ENCODE measurements around the gene SYT1.
"Not testable (repeated sequence)": the region's sequence is repeated elsewhere in the genome, so short reads cannot be mapped to it uniquely, and the experiment has no call there.

Gene SYT1

DNA sequence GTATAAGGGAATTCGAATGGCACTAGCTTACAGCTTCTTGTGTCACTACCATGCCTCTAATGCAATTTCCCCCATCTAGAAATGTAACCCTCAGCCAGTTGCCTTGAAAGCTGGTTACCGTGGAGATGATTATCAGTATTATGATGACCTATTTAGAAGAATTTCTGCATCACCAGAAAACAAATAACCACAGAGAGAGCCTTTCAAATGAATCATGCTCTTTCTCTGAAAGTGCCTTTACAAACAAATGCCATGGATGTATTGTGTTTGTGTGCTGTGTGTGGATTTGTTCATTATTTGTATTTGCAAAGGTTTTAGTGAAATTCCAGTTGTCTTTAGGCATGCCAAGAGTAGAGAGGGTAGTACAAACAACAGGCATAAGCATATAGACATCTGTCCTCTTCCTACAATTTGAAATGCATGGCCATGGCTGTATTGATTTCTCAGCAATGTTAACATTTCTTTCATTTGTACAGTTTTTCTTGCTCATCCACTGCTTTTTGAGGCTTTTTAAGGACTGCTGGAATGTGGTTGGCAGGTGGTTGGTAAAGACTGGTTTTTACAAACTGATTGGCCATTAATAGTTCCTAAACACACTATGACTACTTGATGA is 559.6 kb downstream of the SYT1 start:
- DNase-seq (ENCODE audit: low read depth in 1 of 2, low spot score in 1 of 2) = no peak

DNA sequence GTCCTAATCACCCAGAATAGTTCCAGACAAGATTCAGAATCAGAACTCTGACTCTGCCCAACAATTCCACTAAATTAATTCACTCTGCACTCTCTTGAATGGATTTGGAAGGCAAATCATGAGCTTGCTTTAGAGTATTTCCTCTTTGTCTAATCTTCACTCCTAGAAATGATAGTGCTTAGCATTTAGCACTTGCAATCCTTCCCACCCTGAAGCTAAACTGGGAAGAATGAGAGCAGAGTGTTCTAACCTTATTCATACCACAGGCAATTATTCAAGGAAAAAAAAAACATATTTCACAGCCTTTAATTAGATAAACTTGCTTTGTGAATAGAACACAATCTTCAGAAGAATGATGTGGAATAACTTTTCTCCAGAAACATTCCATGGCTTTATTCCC is 561.5 kb downstream of the SYT1 start:
- no peak for DNase-seq (ENCODE audit: low read depth in 1 of 2, low spot score in 1 of 2)

DNA sequence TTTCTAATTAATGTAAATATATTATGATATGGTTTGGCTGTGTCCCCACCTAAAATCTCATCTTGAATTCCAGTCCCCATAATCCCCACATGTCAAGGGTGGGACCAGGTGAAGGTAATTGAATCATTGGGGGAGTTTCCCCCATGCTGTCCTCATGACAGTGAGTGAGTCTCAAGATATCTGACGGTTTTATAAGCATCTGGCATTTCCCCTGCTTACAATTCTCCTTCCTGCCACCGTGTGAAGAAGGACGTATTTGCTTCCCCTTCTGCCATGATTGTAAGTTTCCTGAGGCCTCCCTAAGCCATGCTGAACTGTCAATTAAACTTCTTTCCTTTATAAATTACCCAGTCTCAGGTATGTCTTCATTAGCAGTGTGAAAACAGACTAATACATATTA is 562.2 kb downstream of the SYT1 start:
- not testable (repeated sequence) for DNase-seq (ENCODE audit: low read depth in 1 of 2, low spot score in 1 of 2)

DNA sequence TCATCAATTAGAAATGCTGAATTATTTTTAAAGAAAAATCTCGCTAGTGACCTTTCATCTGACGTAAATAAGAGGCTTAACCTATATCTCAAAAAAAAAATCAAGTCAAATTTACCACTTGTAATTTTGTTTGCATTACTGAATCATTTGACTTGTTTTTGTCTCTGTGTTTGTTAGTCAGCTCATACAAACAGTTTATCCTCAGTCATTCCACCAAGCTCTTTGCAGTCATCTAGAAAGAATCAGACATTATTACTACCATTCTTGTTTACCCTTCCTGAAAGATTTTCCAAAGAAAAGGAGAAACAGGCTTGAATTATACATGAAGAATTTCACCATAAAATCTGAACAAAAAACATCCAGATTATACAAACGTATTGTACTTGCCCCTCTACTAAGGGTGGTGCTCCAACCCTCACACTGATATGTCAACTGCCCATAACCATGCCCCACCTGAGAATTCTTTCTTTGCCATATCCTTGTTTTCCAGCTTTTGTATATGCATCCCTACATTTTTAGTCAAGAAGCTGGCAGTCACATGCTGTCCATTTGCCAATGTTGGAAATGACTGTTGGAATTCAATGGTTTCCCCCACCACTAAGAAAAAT is 569.0 kb downstream of the SYT1 start:
- no peak for DNase-seq (ENCODE audit: low read depth in 1 of 2, low spot score in 1 of 2)

DNA sequence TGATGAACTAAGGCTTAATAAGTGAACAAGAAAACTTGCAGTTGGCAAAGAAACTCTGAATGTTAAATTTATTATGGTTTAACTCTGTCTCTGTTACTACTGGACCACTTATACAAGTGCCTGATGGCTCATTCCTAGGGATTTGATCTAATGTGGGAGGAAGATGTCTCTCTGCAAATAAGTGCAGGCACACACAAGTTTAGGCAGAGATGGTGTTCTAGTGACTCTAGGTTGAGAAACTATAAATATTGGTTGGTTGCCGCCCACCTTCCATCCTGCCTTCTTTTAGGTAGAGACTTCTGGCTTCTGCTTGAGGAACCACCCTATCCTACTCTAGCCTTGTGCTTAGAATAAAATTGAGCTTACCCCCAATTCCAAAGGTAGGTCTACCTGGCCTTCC is 570.0 kb downstream of the SYT1 start:
- DNase-seq (ENCODE audit: low read depth in 1 of 2, low spot score in 1 of 2) = no peak

DNA sequence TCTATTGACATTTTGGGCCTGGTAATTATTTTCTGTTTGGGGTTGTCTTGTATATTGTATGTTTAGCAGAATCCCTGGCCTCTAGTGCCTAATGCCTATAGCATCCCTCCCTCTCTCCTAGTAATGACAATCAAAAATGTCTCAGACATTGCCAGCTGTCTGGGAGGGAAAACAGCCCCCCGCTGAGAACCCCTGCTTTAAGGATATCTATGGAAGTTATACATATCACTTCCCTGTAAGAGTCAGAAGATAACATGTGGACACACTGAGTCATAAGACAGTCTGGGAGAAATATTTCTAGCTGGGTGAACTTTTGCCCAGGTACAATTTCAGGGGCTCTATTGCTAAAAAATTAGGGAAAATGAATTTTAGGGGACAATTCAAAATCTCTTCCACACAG is 571.2 kb downstream of the SYT1 start:
- DNase-seq (ENCODE audit: low read depth in 1 of 2, low spot score in 1 of 2) = no peak

DNA sequence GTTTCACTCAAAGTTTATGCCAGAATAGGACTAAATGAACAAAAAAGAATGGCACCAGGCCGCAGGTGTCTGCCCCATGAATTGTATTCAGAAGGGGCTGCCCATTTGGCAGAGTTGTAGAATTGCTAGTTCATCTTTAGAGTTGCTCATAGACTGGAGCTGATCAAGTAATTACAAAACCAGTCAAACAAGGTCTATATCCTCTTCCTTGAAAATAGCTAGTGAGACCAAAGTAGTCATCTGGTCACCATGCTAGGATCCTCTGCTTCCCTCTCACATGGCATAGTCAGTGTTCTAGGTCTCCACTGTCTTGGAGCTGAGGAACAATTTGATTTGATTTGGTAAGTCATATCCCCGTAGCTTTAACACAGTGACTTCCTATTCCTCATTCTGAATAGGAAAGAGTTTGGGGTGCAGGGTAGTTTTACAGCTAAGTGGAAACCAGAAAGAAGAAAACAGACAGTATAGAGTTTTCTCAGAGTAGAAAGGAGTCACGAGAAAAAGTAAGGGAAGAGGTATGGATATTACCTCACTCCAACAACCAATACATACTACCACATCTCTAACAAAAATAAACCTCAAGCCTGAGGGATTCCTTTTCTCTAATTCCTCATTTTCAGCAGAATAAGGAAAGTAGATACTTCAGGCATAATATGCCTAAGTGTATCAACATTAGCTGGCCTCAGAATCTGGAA is 574.1 kb downstream of the SYT1 start:
- DNase-seq (ENCODE audit: low read depth in 1 of 2, low spot score in 1 of 2) = no peak

DNA sequence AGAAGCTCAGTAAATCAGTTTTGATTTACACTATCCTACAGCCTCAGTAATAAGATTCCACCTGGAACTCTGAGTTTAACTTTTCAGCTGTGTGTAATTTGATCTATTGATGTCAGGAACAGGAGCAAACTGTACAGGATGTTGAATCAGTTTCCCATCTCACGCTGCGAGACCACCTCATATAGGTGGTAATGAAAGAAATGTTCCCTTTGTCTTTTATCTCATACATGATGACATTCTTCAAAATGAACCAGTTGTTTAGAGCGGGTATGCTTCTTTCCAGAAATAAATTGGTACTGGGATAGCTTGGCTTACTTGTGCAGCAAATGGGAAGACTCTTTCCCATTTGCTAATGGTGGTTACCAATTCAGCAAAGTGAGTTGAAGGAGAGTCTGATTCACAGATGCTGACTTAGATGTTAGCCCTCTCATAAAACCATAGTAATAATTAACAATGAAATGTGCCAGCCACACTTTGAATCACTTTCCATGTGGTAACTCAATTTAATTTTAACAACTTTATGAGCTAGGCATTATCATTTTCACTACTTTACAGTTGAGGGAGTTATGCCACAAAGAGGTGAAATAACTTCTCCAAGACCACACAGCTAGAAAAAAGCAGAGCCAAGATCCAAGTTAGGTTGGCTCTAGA is 574.7 kb downstream of the SYT1 start:
- DNase-seq (ENCODE audit: low read depth in 1 of 2, low spot score in 1 of 2) = no peak

DNA sequence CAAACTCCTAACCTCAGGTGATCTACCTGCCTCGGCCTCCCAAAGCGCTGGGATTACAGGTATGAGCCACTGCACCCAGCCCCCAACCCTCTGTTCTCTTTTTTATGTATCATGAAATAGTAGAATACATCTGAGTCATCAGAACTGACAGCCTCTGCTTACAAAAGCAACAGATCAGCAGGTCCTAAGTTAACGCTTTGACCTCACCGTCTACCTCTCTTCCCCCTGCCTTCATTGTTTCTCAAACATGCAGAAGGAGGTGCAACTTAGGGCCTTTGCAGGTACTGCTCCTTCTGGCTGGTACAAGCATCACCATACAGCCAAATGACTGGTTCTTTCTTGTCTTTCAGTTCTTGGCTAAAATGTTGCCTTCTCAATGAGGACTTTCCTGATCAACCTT is 577.0 kb downstream of the SYT1 start:
- DNase-seq (ENCODE audit: low read depth in 1 of 2, low spot score in 1 of 2) = no peak

DNA sequence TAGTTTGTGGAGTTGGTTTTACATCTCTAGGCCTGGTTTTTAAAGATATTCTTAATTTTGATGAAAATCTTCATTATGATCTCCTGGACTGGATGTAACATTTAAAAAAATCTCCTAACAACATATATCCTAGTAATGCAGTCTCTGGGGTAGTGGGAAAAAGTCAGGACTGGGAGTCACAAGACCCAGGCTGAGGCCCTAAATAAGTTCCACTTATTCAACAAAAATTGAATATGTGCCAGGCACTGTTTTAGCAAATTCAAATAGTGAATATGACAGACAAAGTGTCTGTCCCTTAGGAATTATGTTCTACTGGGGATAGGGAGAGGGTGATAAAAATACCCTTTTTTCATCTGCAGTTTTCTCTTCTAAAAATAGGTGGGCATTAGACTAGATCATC is 577.8 kb downstream of the SYT1 start:
- DNase-seq (ENCODE audit: low read depth in 1 of 2, low spot score in 1 of 2) = no peak

DNA sequence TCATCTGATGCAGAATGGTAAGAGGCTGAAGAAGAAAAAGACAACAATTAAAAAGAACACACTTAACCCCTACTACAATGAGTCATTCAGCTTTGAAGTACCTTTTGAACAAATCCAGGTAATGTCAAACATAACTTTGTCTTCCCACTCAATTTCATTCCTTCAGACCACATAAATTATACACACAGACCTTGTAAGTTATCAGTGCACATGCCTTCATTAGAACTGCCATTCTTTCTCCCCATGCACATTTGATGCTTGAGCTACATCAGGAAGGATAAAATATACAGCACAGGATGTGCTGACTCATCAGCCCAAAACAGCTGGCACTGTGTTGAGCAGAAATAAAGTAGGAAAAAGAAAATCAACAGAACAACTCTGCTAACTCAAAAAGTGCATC is 579.5 kb downstream of the SYT1 start:
- DNase-seq (ENCODE audit: low read depth in 1 of 2, low spot score in 1 of 2) = no peak

DNA sequence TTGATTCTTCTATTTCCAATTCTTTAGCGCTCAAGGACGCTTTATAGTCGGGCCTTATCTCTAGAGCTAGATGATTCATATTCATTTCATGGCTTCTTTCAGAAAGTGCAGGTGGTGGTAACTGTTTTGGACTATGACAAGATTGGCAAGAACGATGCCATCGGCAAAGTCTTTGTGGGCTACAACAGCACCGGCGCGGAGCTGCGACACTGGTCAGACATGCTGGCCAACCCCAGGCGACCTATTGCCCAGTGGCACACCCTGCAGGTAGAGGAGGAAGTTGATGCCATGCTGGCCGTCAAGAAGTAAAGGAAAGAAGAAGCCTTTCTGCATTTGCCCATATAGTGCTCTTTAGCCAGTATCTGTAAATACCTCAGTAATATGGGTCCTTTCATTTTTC is 584.2 kb downstream of the SYT1 start:
- DNase-seq (ENCODE audit: low read depth in 1 of 2, low spot score in 1 of 2) = no peak

DNA sequence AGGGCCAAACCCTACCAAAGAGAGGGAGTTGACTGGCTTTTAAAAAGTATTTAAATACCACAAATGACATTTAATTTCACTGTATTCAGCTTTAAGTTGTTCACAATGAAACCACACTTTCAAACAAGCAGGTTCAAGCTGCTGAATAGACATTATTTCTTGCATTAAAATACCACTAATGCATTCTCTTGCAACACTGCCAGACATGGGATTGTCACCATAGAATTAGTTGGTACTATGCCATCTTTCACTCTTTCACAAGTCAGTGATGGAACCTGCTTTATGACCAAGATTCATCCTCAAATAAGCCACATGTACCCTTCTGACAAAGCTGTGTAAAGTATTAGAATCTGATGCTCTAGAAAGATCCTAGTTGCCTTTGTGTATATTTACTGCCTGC is 586.8 kb downstream of the SYT1 start:
- no peak for DNase-seq (ENCODE audit: low read depth in 1 of 2, low spot score in 1 of 2)

DNA sequence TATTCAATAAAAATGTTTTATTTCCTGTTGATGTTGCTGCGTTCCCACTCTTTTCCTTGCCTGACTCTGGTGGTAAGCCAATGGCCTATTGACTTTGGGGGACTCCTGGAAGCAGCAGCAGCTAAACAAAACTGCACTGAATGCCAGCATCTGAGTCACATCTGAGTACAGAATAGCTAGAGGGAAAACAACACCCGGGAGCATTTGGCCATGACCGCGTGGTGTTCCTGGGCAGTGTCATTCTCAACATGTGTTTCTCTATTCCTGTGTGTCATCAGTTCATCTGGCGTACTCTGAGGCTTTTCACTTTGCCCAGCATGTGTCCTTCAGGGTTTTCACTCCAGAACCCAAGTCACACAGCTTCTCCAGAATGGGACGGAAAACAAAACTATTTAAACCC is 587.4 kb downstream of the SYT1 start:
- no peak for DNase-seq (ENCODE audit: low read depth in 1 of 2, low spot score in 1 of 2)

DNA sequence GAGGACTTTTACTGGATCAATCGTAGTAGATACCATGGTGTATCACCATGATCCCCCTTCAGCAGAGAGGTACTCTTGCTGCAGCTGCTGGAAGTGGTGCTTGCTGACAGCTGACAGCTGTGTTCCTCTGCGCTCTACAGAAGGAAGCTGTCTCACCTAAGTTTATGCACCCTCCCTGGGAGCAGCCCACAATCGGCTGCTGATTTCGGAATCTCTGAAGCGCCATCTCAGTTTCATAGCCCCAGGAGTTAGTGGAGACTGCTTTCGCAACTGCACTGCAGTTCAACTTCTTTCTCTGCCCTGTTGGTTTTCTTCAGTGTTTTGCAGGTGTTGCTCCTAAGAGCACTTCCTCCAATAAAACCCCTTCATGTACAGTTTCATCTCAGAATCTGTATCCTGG is 588.3 kb downstream of the SYT1 start:
- no peak for DNase-seq (ENCODE audit: low read depth in 1 of 2, low spot score in 1 of 2)

DNA sequence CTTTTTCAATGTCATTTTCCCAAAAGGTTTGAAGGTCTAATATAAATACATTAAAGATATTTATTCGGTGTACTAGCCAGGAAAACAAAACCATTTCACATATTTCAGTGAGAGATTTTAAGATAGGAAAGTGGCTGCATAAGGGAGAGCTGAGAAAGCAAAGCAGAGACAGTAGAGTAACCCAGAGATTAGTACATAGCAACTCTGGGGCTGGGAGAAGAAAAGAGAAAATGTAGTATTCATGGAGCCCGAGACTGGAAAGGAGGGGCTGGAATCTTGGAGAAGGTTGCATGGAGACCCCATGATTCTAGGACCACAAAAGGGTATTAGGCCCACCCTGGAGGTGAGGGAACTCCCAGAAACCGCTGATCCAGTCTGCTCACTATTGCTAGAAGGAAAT is 589.2 kb downstream of the SYT1 start:
- no peak for DNase-seq (ENCODE audit: low read depth in 1 of 2, low spot score in 1 of 2)

DNA sequence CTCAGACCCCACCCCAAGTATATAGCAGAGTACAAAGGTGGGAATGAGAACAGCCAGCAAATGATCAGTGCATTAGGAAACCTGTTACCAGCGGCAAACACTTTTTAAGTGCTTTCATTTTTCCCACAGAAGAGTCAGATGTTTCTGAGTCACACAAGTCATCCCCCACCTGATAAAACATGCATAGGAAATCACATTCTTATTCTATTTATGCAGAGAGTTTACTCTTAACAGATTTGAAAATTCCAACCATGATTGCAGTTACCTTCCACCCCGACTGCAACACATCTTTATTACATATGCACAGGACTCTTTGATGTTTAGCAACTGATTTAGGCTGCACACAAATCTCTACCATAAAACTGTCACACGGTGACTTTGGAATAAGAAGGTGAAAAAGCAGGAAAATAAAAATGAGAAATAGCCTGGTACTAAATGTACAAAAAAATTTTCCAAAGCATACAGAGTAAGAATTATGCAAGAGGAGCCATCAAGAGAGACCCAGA is 589.8 kb downstream of the SYT1 start:
- no peak for DNase-seq (ENCODE audit: low read depth in 1 of 2, low spot score in 1 of 2)

DNA sequence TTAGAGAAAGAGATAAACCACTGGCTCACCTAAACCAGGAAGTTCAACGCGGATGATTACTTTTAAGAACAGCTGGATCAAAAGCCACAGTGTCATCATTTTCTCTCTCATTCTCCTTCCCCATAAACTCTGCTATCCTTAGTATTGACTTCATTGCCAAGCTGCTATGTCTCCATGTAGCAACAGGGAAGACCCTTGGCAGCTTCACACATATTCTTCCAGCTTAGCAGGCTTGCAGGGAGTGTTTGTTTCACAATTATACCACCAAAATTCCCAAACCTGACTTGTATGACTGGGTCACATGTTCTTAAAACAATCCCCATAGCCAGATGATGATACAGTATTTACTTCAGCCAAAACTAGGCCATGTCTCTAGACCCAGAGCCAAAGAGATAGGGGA is 590.7 kb downstream of the SYT1 start:
- no peak for DNase-seq (ENCODE audit: low read depth in 1 of 2, low spot score in 1 of 2)

DNA sequence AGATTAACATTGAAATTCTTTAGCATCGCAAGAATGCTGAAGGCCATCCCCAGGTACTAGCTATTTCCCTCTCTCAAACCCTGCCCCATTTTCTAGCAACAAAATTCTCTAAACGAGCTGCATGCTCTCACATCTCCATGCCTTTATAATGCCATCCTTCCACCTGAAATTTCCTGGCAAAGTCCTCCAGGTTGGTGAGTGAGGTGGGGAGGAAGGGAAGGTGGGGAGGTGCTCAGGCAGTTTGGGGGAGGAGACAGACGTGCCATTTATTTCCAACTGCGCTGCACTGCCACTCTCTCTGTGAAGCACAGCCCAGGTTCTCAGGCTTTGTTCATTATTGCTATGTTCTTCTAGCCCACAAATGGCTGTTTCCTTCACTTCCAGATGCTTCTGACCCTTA is 617.7 kb downstream of the SYT1 start:
- no peak for DNase-seq (ENCODE audit: low read depth in 1 of 2, low spot score in 1 of 2)

DNA sequence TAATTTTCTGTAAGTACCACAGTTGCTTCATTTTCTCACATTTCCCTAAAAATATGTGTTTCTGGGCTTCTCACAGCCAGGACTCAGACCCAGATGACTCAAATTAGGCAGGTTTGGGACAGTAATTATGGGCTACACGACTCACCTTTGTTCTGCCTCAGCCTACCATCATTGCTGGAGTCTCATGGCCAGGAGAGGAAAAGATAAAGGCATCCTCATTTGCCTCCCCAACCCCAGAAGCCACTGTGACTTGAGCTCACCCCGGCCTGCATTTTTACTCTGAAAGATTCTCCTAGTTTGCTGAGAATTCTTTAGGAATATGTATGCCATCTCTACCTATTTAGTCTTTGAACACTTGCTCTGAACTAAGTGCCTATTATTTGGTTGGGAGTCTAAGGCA is 618.3 kb downstream of the SYT1 start:
- no peak for DNase-seq (ENCODE audit: low read depth in 1 of 2, low spot score in 1 of 2)

DNA sequence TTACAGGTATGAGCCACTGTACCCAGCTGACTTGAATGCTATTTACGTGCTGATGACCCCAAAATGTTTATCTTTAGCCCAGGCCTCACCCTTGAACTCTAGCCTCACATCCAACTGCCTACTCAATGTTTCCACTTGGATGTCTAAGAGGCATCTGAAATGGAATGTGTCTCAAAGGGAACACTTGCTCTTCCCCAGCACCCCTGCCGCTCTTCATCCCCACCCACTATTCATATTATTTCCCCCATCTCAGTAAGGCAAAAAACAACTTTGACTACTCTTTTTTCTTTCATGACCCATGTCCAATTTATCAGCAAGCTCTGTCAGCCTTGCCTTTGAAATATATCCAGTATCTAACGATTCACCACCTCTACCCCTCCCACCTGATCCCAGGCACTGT is 621.6 kb downstream of the SYT1 start:
- DNase-seq (ENCODE audit: low read depth in 1 of 2, low spot score in 1 of 2) = no peak

DNA sequence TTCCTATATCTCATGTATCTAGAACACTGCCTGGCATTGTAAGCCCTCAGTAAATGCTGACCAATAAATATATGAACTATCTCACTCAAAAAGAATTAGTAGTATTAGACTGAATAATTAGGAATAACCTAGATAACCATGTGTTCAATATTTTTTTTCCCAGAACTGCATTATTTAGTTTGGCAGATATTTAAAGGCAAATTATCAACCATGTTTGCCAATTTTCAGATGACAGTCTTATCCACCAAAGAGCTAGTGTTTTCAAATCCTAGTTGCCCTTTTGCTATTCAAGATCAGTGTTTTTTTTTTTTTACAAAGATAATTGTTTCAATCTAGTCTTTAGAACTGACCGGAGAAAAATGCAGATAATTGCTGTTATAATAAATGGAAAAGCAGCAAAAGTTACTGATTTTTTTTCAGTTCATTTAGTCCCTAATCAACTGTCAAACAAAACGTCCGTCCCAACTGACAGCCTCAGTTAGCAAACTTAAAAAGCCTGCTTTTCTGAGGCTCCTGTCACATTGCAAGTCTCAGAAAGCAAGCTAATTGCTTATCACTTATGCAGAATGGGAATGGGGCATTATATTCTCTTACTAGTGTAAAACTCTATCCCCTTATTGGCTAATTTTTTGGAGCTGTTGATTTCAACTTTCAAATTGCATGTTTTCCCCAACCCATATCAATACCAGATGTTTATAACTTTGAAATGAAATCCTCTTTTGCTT is 623.0 kb downstream of the SYT1 start:
- no peak for DNase-seq (ENCODE audit: low read depth in 1 of 2, low spot score in 1 of 2)
